Measurements from ENCODE around the gene CCDC138.
A peak's percentile ranks its signal among the peaks of the same experiment; 100 is the strongest.
"Not testable (repeated sequence)": the region's sequence is repeated elsewhere in the genome, so short reads cannot be mapped to it uniquely, and the experiment has no call there.

Gene CCDC138

GRCh38 chr2:108786354-108787215, at the start of gene CCDC138:
CCDC138 (plus strand) TSS chr2:108786771; CDS start chr2:108786823, 52 bp downstream.
- peak; percentile 78 for DNase-seq

GRCh38 chr2:108757973-108758372, 28.6 kb upstream of the CCDC138 start:
- DNase-seq, result not testable (repeated sequence)

- not testable (repeated sequence) for DNase-seq
These were observed 24.0 kb upstream of the CCDC138 start for GRCh38 chr2:108762618-108763017.

GRCh38 chr2:108766671-108767070, 19.9 kb upstream of the CCDC138 start:
- not testable (repeated sequence) for DNase-seq

- not testable (repeated sequence) for DNase-seq
These were observed 18.7 kb upstream of the CCDC138 start for GRCh38 chr2:108767859-108768258.

- DNase-seq, result no peak
These were observed 10.1 kb upstream of the CCDC138 start for GRCh38 chr2:108776475-108776874.

GRCh38 chr2:108778857-108779256, 7.7 kb upstream of the CCDC138 start:
- no peak for DNase-seq

GRCh38 chr2:108786008-108786353, 590 bp upstream of the CCDC138 start:
- no peak for DNase-seq

- DNase-seq, result no peak
These were observed 608 bp downstream of the CCDC138 start for GRCh38 chr2:108787216-108787541.

- DNase-seq, result no peak
These were observed 16.6 kb downstream of the CCDC138 start for GRCh38 chr2:108803045-108803736.

GRCh38 chr2:108805032-108805431, 18.5 kb downstream of the CCDC138 start:
- DNase-seq, result no peak

- DNase-seq, result no peak
These were observed 19.2 kb downstream of the CCDC138 start for GRCh38 chr2:108805782-108806181.

GRCh38 chr2:108806371-108807113, 20.0 kb downstream of the CCDC138 start:
- DNase-seq, result no peak

GRCh38 chr2:108809936-108810335, 23.4 kb downstream of the CCDC138 start:
- no peak for DNase-seq

- no peak for DNase-seq
These were observed 24.7 kb downstream of the CCDC138 start for GRCh38 chr2:108810993-108811957.

- no peak for DNase-seq
These were observed 27.2 kb downstream of the CCDC138 start for GRCh38 chr2:108813732-108814131.

GRCh38 chr2:108820482-108820881, 33.9 kb downstream of the CCDC138 start:
- DNase-seq, result no peak

- DNase-seq, result no peak
These were observed 36.7 kb downstream of the CCDC138 start for GRCh38 chr2:108823286-108823685.

GRCh38 chr2:108824316-108825070, 37.9 kb downstream of the CCDC138 start:
- DNase-seq, result no peak

GRCh38 chr2:108825254-108825653, 38.7 kb downstream of the CCDC138 start:
- DNase-seq, result no peak

- DNase-seq, result no peak
These were observed 39.2 kb downstream of the CCDC138 start for GRCh38 chr2:108825736-108826135.
